Transverse colon (tissue), 4 donors: ENCODE measurements around the gene CGGBP1. TPM values are rescaled to one million over a fixed set of nuclear protein-coding genes. Genes with fewer than 3 reads are reported as not detected.
"Not testable (repeated sequence)": the region's sequence is repeated elsewhere in the genome, so short reads cannot be mapped to it uniquely, and the experiment has no call there.

Source experiments
- DNase-seq: peaks from one replicate; pipeline ENCODE4 v3.0.0-alpha.2; 2019
- H3K27ac ChIP-seq, 4 donors: fragments of 200-600 bp; sonication (generic); 2 replicates each; pipeline ENCODE4 v1.5.1; 2016 to 2018; ENCODE audit warnings: inconsistent platforms in 4 of 4
- H3K27me3 ChIP-seq: fragments of 200-600 bp; sonication (generic); 2 replicates; pipeline ENCODE4 v1.5.1; 2017; ENCODE audit warnings: inconsistent platforms
- H3K36me3 ChIP-seq, 4 donors: fragments of 200-600 bp; sonication (generic); 2 replicates each; pipeline ENCODE4 v1.5.1; 2017 to 2019; ENCODE audit warnings: inconsistent platforms in 4 of 4
- H3K4me1 ChIP-seq, 4 donors: fragments of 200-600 bp; sonication (generic); 2 replicates each; pipeline ENCODE4 v1.5.1; 2017 to 2020; ENCODE audit warnings: inconsistent platforms in 4 of 4
- H3K4me3 ChIP-seq, 4 donors: fragments of 200-600 bp; sonication (generic); 1 replicate in 1 of 4; 2 replicates in 3 of 4; pipeline versions ENCODE4 v1.5.1 to v1.6.1; 2017 to 2019; ENCODE audit warnings: inconsistent platforms in 4 of 4
- H3K9me3 ChIP-seq, 2 donors: fragments of 200-600 bp; sonication (generic); 2 replicates each; pipeline ENCODE4 v1.5.1; 2017 to 2019; ENCODE audit warnings: inconsistent platforms in 2 of 2
- EP300 ChIP-seq: sonication (generic); formaldehyde crosslinking; IDR thresholded peaks from one replicate; pipeline ENCODE4 v1.6.1; 2017; ENCODE audit warnings: antibody characterized with exemption, low read depth
- POLR2A ChIP-seq: fragments of 450-650 bp; IDR thresholded peaks from one replicate; pipeline ENCODE4 v1.6.1; 2016; ENCODE audit warnings: antibody characterized with exemption, mild to moderate bottlenecking, moderate library complexity
- POLR2AphosphoS5 ChIP-seq, 3 donors: sonication (generic); formaldehyde crosslinking; IDR thresholded peaks; one replicate each; pipeline ENCODE4 v1.6.1; 2016; ENCODE audit warnings: antibody characterized with exemption in 3 of 3
- WGBS, 2 donors: methylation state at CpG; one replicate each; pipeline ENCODE4 v1.1.5; 2018; ENCODE audit warnings: low coverage in 1 of 2; 5-methylcytosine and 5-hydroxymethylcytosine counted together
- in situ Hi-C, 4 donors: fragments of 200-750 bp; cut with MboI; loops; one replicate each; pipeline versions ENCODE4 v1.15.0 to v1.15.1; 2017; ENCODE audit warnings: low sequenced_read_pairs in 3 of 4, low pct_ligation_motif_present in 1 of 4, low pct_unique_long_range_greater_than_20kb in 1 of 4
- intact Hi-C: fragments of 100-400 bp; cut with DNase I; formaldehyde crosslinking; loops from one replicate; pipeline ENCODE4 v1.15.1; 2023; ENCODE audit warnings: low total_unique reads
- total RNA-seq, 4 donors: library from RNA; depleted of rRNA; stranded (reverse); fragments of >200 nt; gene quantifications; one replicate each; pipeline ENCODE4 v1.1.0, GENCODE V29; 2016
- TF ChIP-seq, protein P1 (sequence below), 5 experiments: fragments of 200-600 bp in 3 of 5; fragments of 450-650 bp in 2 of 5; sonication (generic) in 3 of 5; IDR thresholded peaks; 1 replicate in 2 of 5; 2 replicates in 3 of 5; pipeline ENCODE4 v1.5.1; 2016 to 2017; ENCODE audit warnings: antibody characterized with exemption in 5 of 5, inconsistent platforms in 3 of 5, mild to moderate bottlenecking in 2 of 5, moderate library complexity in 1 of 5

The CGGBP1 gene
- total RNA-seq, 4 donors from 2014 or later, result 36.7 to 264 (median 63.2) TPM

DNA sequence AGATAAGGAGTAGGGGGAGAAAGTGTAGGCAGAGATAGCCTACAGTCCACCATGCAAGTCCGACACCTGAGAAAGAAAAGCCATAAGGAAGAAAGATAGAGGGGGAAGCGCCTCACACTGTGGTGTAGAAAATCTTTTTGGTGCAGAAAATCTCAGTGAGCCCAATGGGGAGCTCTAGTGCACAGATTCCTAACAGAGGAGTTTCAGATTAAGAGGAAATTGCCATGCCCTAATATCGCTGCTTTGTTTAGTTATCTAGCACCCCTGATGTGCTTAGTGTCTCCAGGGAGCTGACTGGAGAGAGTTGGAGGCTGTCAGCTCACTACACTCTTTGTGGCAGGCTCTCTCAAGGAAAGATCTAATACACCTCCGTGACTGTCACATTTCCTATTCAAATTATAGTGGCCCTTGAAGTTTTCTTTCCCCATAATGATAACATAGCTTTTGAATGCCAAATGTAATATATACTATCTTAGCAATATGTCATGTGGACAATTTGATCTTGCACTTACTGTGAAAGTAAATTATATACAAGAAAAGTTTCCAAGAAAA, 33.7 kb downstream of the CGGBP1 start:
- WGBS, 2 donors, result 63 to 81% methylated on average over 3 to 4 of the region's 4 CpGs
- intact Hi-C loops, result no loop called here

DNA sequence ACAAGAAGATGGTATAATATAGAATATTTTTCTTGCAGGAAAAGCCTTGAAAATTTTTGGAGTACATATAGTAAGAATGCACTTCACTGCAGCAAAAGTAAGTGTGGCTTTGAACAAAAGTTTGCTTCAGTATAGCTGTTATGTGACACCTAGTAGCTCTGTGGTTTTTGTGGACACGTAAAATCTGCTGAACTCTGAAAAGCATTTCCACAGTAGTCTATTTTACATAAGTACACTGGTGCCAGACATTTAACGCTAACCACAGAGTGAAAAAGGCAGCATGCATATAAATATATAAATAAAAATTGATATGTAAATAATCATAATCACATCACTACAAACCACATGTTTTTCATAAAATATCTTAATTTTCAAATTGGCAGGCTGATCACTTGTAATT, 39.8 kb downstream of the CGGBP1 start:
- 52 to 57% methylated on average over 2 of the region's 2 CpGs for WGBS, 2 donors
- TF ChIP-seq, protein P1, sequence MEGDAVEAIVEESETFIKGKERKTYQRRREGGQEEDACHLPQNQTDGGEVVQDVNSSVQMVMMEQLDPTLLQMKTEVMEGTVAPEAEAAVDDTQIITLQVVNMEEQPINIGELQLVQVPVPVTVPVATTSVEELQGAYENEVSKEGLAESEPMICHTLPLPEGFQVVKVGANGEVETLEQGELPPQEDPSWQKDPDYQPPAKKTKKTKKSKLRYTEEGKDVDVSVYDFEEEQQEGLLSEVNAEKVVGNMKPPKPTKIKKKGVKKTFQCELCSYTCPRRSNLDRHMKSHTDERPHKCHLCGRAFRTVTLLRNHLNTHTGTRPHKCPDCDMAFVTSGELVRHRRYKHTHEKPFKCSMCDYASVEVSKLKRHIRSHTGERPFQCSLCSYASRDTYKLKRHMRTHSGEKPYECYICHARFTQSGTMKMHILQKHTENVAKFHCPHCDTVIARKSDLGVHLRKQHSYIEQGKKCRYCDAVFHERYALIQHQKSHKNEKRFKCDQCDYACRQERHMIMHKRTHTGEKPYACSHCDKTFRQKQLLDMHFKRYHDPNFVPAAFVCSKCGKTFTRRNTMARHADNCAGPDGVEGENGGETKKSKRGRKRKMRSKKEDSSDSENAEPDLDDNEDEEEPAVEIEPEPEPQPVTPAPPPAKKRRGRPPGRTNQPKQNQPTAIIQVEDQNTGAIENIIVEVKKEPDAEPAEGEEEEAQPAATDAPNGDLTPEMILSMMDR (IDR thresholded peaks at IDR 0.05), result no peak
- TF ChIP-seq POLR2A, result no peak
- Histone ChIP-seq H3K4me1 (no peaks in the 10 kb centered on the region), H3K27me3 (no peaks in the 10 kb centered on the region), H3K36me3 (no peaks in the 10 kb centered on the region), H3K27ac (no peak overlapping the region), H3K4me3 (no peak overlapping the region), H3K9me3 (no peaks in the 10 kb centered on the region)
- intact Hi-C loops, result no loop called here
- in situ Hi-C loops, result loop anchor here in 1 of 4 donors (25.0 kb wide), 1 partner anchor 257 kb away; no protein-coding TSS in a partner anchor
- no peak for DNase-seq

More for the DNA sequence above, 33.7 kb downstream of the CGGBP1 start:
- H3K9me3 ChIP-seq, result no peaks in the 10 kb centered on the region
- TF ChIP-seq POLR2AphosphoS5 (IDR thresholded peaks at IDR 0.05) (no peak), EP300 (no peak), POLR2A (no peak)
- TF ChIP-seq, protein P1 (IDR thresholded peaks at IDR 0.05), result no peak
- no peak overlapping the region for H3K4me3 ChIP-seq
- no peaks in the 10 kb centered on the region for H3K27me3 ChIP-seq
- in situ Hi-C loops, result no loop called here
- no peak for DNase-seq
- H3K27ac ChIP-seq, result no peak overlapping the region
- H3K4me1 ChIP-seq, result no peaks in the 10 kb centered on the region
- H3K36me3 ChIP-seq, result no peaks in the 10 kb centered on the region

DNA sequence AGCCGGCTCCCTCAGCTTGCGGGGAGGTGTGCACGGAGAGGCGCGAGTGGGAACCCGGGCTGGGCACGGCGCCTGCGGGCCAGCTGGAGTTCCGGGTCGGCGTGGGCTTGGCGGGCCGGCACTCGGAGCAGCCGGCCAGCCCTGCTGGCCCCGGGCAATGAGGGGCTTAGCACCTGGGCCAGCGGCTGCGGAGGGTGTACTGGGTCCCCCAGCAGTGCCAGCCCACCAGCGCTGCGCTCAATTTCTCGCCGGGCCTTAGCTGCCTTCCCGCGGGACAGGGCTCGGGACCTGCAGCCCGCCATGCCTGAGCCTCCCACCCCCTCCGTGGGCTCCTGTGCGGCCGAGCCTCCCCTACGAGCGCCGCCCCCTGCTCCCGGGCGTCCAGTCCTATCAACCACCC, 43.1 kb downstream of the CGGBP1 start:
- DNase-seq, H3K4me3 ChIP-seq, H3K27ac ChIP-seq, intact Hi-C loops, H3K9me3 ChIP-seq, H3K36me3 ChIP-seq, H3K4me1 ChIP-seq, H3K27me3 ChIP-seq: not testable (repeated sequence)
- in situ Hi-C loops, result loop anchor here in 1 of 4 donors (25.0 kb wide), 1 partner anchor 253 kb away; no protein-coding TSS in a partner anchor
- WGBS, 2 donors, result 98% methylated on average over 27 of the region's 35 CpGs; no CpG with 5 or more reads in 1 of the 2 donors

GRCh38 chr3:88013592-88013991, 45.2 kb downstream of the CGGBP1 start:
- Histone ChIP-seq H3K36me3 (no peaks in the 10 kb centered on the region), H3K27ac (no peak overlapping the region), H3K4me3 (no peak overlapping the region), H3K27me3 (no peaks in the 10 kb centered on the region), H3K9me3 (no peaks in the 10 kb centered on the region), H3K4me1 (no peaks in the 10 kb centered on the region)
- TF ChIP-seq POLR2A, result no peak
- no peak for DNase-seq
- WGBS, 2 donors, result 13 to 37% methylated on average over 1 to 2 of the region's 2 CpGs
- in situ Hi-C loops, result loop anchor here in 1 of 4 donors (25.0 kb wide), 1 partner anchor 251 kb away; no protein-coding TSS in a partner anchor
- intact Hi-C loops, result no loop called here

GRCh38 chr3:88010810-88011209, 48.0 kb downstream of the CGGBP1 start:
- Histone ChIP-seq H3K9me3 (no peaks in the 10 kb centered on the region), H3K27ac (no peak overlapping the region), H3K4me3 (no peak overlapping the region), H3K4me1 (no peaks in the 10 kb centered on the region), H3K27me3 (no peaks in the 10 kb centered on the region), H3K36me3 (no peaks in the 10 kb centered on the region)
- in situ Hi-C loops, result loop anchor here in 1 of 4 donors (25.0 kb wide), 1 partner anchor 249 kb away; no protein-coding TSS in a partner anchor
- WGBS, 2 donors, result 76 to 83% methylated on average over 4 to 5 of the region's 5 CpGs
- intact Hi-C loops, result no loop called here
- TF ChIP-seq POLR2A (no peak), POLR2AphosphoS5 (IDR thresholded peaks at IDR 0.05) (no peak), EP300 (no peak)
- TF ChIP-seq, protein P1 (IDR thresholded peaks at IDR 0.05), result no peak
- no peak for DNase-seq
